GM12865 (cell line): Measurements from ENCODE around the gene PRPSAP1.

Experiments
- DNase-seq: peaks from one replicate; pipeline ENCODE4 v3.0.0; 2010; ENCODE audit warnings: low read depth
- H3K4me3 ChIP-seq: 2 replicates; pipeline ENCODE4 v1.5.1; 2011; ENCODE audit warnings: mild to moderate bottlenecking, low read depth, low read length, control low read depth
- CTCF ChIP-seq: IDR thresholded peaks from 2 replicates; pipeline ENCODE4 v1.5.1; 2011; ENCODE audit warnings: low read length, control low read depth, low read depth, inconsistent platforms; ENCODE audit not compliant: insufficient read depth; ENCODE audit errors: missing control alignments

PRPSAP1 gene, protein sequence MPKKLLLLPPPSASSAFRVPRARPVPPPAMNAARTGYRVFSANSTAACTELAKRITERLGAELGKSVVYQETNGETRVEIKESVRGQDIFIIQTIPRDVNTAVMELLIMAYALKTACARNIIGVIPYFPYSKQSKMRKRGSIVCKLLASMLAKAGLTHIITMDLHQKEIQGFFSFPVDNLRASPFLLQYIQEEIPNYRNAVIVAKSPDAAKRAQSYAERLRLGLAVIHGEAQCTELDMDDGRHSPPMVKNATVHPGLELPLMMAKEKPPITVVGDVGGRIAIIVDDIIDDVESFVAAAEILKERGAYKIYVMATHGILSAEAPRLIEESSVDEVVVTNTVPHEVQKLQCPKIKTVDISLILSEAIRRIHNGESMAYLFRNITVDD

DNA sequence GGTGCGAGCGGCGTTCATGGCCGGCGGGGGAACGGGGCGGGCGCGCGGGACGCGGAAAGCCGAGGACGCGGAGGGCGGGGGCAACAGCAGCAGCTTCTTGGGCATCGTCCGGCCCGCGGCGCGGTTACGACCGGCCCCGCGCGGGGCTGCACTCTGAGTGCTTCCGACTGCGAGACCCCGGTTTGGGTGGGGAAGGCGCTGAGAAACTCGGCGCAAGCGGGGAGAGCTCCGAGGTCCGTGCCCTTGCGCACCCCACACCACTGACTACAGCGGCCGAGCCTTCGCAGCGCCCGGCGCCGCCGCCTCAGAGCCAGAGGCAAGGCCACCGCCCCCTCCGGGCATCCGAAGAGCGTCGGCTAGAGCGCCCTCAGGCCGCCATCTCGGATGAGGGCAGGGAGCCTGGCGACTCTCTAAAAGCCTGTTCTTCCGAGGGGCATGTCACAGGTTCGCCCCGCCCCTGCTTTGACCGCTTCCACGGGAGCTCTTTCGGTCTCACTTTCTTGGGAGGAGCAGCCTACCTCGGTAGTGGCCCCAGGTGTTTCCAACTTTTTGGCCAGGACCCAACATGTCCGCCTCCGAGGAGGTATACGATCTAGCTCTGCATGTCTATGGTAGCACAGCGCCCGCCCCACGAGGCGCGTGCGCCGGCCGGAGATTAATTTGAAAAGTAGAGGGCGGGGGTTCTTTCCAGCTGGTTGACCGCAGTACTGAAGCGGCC, at the start of gene PRPSAP1:
TSS of gene PRPSAP1 (minus strand) at position 318 of the 718 bp plus-strand sequence. CDS start at position 105, 213 bp downstream.
- peak within 1 kb of the TSS; percentile 74 for H3K4me3 ChIP-seq
- peak; percentile 95 for DNase-seq
- TF ChIP-seq CTCF = no peak

GRCh38 chr17:76402711-76403110, 49.0 kb upstream of the PRPSAP1 start:
- DNase-seq = no peak
- TF ChIP-seq CTCF = no peak

GRCh38 chr17:76399175-76400172, 45.8 kb upstream of the PRPSAP1 start:
- H3K4me3 ChIP-seq = no peak overlapping the region
- no peak for DNase-seq
- TF ChIP-seq CTCF = no peak

More at GRCh38 chr17:76402711-76403110, 49.0 kb upstream of the PRPSAP1 start:
- no peak overlapping the region for H3K4me3 ChIP-seq

- no peak for TF ChIP-seq CTCF
- H3K4me3 ChIP-seq = no peak overlapping the region
- DNase-seq = no peak
Measured at GRCh38 chr17:76398523-76399174, 44.9 kb upstream of the PRPSAP1 start.

- peak; percentile 89 for DNase-seq
- no peak overlapping the region for H3K4me3 ChIP-seq
- TF ChIP-seq CTCF = peak; percentile 98
Measured at GRCh38 chr17:76397687-76398522, 44.2 kb upstream of the PRPSAP1 start.

GRCh38 chr17:76397184-76397583, 43.5 kb upstream of the PRPSAP1 start:
- DNase-seq = no peak
- no peak overlapping the region for H3K4me3 ChIP-seq
- no peak for TF ChIP-seq CTCF
